Right cardiac atrium (tissue), 5 donors: Measurements from ENCODE around the gene WIPF1. TPM values are rescaled to one million over a fixed set of nuclear protein-coding genes. Genes with fewer than 3 reads are reported as not detected.

Experiments used
- ATAC-seq, 2 donors: fragments of 200-7000 bp; cut with Tn5 transposase; one replicate each; pipeline versions ENCODE4 v1.8.0 to v1.9.1; 2020; ENCODE audit warnings: moderate library complexity in 2 of 2, mild to moderate bottlenecking in 1 of 2
- DNase-seq, 3 donors: peaks; one replicate each; pipeline ENCODE4 v3.0.0-alpha.2; 2020
- H3K27ac ChIP-seq: one replicate; pipeline ENCODE4 v1.5.1; 2013; ENCODE audit warnings: mild to moderate bottlenecking, low read length, control low read depth, moderate library complexity
- H3K27me3 ChIP-seq: one replicate; pipeline ENCODE4 v1.6.1; 2013; ENCODE audit not compliant: control insufficient read depth, insufficient read depth
- H3K4me1 ChIP-seq: one replicate; pipeline ENCODE4 v1.6.1; 2013; ENCODE audit warnings: low read length; ENCODE audit not compliant: control insufficient read depth, insufficient read depth
- H3K4me3 ChIP-seq: one replicate; pipeline ENCODE4 v1.5.1; 2013; ENCODE audit warnings: low read length, control low read depth
- H3K9me3 ChIP-seq: one replicate; pipeline ENCODE4 v1.6.1; 2013; ENCODE audit warnings: low read length; ENCODE audit not compliant: control insufficient read depth
- WGBS: extraction: QIAGEN DNeasy Blood & Tissue Kit; methylation state at CpG from one replicate; pipeline ENCODE4 v1.1.7; 2013; 5-methylcytosine and 5-hydroxymethylcytosine counted together
- intact Hi-C, 4 donors: fragments of 100-400 bp; cut with DNase I; formaldehyde crosslinking; loops; one replicate each; pipeline versions ENCODE4 v1.11.0 to v1.14.0; 2022 to 2023
- polyA plus RNA-seq: library from polyadenylated mRNA; stranded (reverse); fragments of 200-250 nt; gene quantifications from one replicate; pipeline ENCODE4 v1.2.3, GENCODE V29; 2013
- total RNA-seq, 4 donors: library from RNA; stranded (reverse); fragmentation: NEBNext Ultra II Directional; extraction: Animal tissue kit (Norgen Biotek cat#: 25700); gene quantifications; one replicate each; pipeline ENCODE4 v1.2.1, GENCODE V29; 2021
- donor health status: healthy with polysubstance abuse.
- donor health status: DM: no; HTN: yes; CAD: no.
- donor health status: DM: no; HTN: no; CAD: no.
- donor health status: DM: no; HTN: yes; CAD: no; lungs with severe emphysema.
- donor health status: DM: yes; HTN: yes; CAD: no.

WIPF1 gene
- total and polyA plus RNA-seq, 5 donors = 12.2 to 30.0 (median 26.6) TPM

GRCh38 chr2:174585657-174586252 is 11.8 kb downstream of the WIPF1 start:
- no peak overlapping the region for H3K27ac ChIP-seq
- WGBS = 85% methylated on average over 9 of the region's 9 CpGs
- no peak for DNase-seq
- no peak for ATAC-seq
- intact Hi-C loops = no loop called here
- peaks cover 5% of the 10 kb centered on the region for H3K4me1 ChIP-seq
- H3K9me3 ChIP-seq = no peaks in the 10 kb centered on the region
- no peaks in the 10 kb centered on the region for H3K27me3 ChIP-seq
- H3K4me3 ChIP-seq = no peak overlapping the region

- Histone ChIP-seq H3K27me3 (no peaks in the 10 kb centered on the region), H3K4me3 (no peak overlapping the region), H3K27ac (no peak overlapping the region), H3K9me3 (no peaks in the 10 kb centered on the region), H3K4me1 (peaks cover under 1% of the 10 kb centered on the region)
- WGBS = 72% methylated on average over 10 of the region's 10 CpGs
- ATAC-seq = no peak
- intact Hi-C loops = no loop called here
- no peak for DNase-seq
Measured at GRCh38 chr2:174585146-174585545, 12.5 kb downstream of the WIPF1 start.

GRCh38 chr2:174581491-174581890 is 16.1 kb downstream of the WIPF1 start:
- Histone ChIP-seq H3K27me3 (no peaks in the 10 kb centered on the region), H3K4me1 (no peaks in the 10 kb centered on the region), H3K27ac (no peak overlapping the region), H3K9me3 (no peaks in the 10 kb centered on the region), H3K4me3 (no peak overlapping the region)
- 57% methylated on average over 6 of the region's 6 CpGs for WGBS
- DNase-seq (no peak), ATAC-seq (no peak)
- intact Hi-C loops = no loop called here

GRCh38 chr2:174580951-174581350 is 16.7 kb downstream of the WIPF1 start:
- intact Hi-C loops = no loop called here
- Histone ChIP-seq H3K27me3 (no peaks in the 10 kb centered on the region), H3K27ac (no peak overlapping the region), H3K4me1 (no peaks in the 10 kb centered on the region), H3K9me3 (no peaks in the 10 kb centered on the region), H3K4me3 (no peak overlapping the region)
- DNase-seq = peak in 2 of 3 donors; percentile 61 to 75
- peak in 1 of 2 donors; percentile 60 for ATAC-seq
- 61% methylated on average over 2 of the region's 2 CpGs for WGBS

GRCh38 chr2:174577967-174578589 is 19.5 kb downstream of the WIPF1 start:
- ATAC-seq = peak; percentile 48 to 50

GRCh38 chr2:174575124-174575776 is 22.4 kb downstream of the WIPF1 start:
- WGBS = 83% methylated on average over 16 of the region's 16 CpGs
- DNase-seq (peak in 1 of 3 donors; percentile 54), ATAC-seq (no peak)
- Histone ChIP-seq H3K9me3 (no peaks in the 10 kb centered on the region), H3K4me1 (no peaks in the 10 kb centered on the region), H3K27ac (no peak overlapping the region), H3K4me3 (no peak overlapping the region), H3K27me3 (no peaks in the 10 kb centered on the region)
- intact Hi-C loops = no loop called here

More at GRCh38 chr2:174577967-174578589, 19.5 kb downstream of the WIPF1 start:
- Histone ChIP-seq H3K4me1 (no peaks in the 10 kb centered on the region), H3K4me3 (no peak overlapping the region), H3K27ac (no peak overlapping the region), H3K9me3 (no peaks in the 10 kb centered on the region), H3K27me3 (no peaks in the 10 kb centered on the region)
- intact Hi-C loops = no loop called here
- no peak for DNase-seq

GRCh38 chr2:174574657-174575056 is 22.9 kb downstream of the WIPF1 start:
- WGBS = 27% methylated on average over 2 of the region's 2 CpGs
- ATAC-seq (no peak), DNase-seq (no peak)
- no peaks in the 10 kb centered on the region for H3K4me1 ChIP-seq
- H3K9me3 ChIP-seq = no peaks in the 10 kb centered on the region
- intact Hi-C loops = no loop called here
- H3K4me3 ChIP-seq = no peak overlapping the region
- H3K27ac ChIP-seq = no peak overlapping the region
- no peaks in the 10 kb centered on the region for H3K27me3 ChIP-seq

GRCh38 chr2:174573621-174574081 is 24.0 kb downstream of the WIPF1 start:
- H3K4me3 ChIP-seq = no peak overlapping the region
- intact Hi-C loops = no loop called here
- no peak overlapping the region for H3K27ac ChIP-seq
- 75% methylated on average over 6 of the region's 6 CpGs for WGBS
- peak; percentile 50 to 71 (median 68) for DNase-seq
- H3K4me1 ChIP-seq = no peaks in the 10 kb centered on the region
- no peaks in the 10 kb centered on the region for H3K9me3 ChIP-seq
- no peaks in the 10 kb centered on the region for H3K27me3 ChIP-seq
- peak; percentile 34 to 53 for ATAC-seq

GRCh38 chr2:174572556-174572955 is 25.0 kb downstream of the WIPF1 start:
- H3K9me3 ChIP-seq = no peaks in the 10 kb centered on the region
- no peak overlapping the region for H3K27ac ChIP-seq
- no peaks in the 10 kb centered on the region for H3K4me1 ChIP-seq
- DNase-seq (no peak), ATAC-seq (no peak)
- no peak overlapping the region for H3K4me3 ChIP-seq
- 89% methylated on average over 3 of the region's 3 CpGs for WGBS
- intact Hi-C loops = no loop called here
- no peaks in the 10 kb centered on the region for H3K27me3 ChIP-seq

- Histone ChIP-seq H3K9me3 (no peaks in the 10 kb centered on the region), H3K4me1 (no peaks in the 10 kb centered on the region), H3K27ac (no peak overlapping the region), H3K27me3 (no peaks in the 10 kb centered on the region), H3K4me3 (no peak overlapping the region)
- intact Hi-C loops = no loop called here
- ATAC-seq = peak in 1 of 2 donors; percentile 36
- peak in 1 of 3 donors; percentile 64 for DNase-seq
- WGBS = 93% methylated on average over 33 of the region's 33 CpGs
Measured at GRCh38 chr2:174571669-174572323, 25.8 kb downstream of the WIPF1 start.
